HUDEP-2 (cell line): ENCODE results near the gene PTPN23.
A peak's percentile ranks its signal among the peaks of the same experiment; 100 is the strongest.

Source experiments
- DNase-seq, 76 experiments: peaks; one replicate each; lab custom pipeline; 2025; ENCODE audit not compliant: unreplicated experiment in 76 of 76; lab: John Stamatoyannopoulos, UW

PTPN23 gene

DNA sequence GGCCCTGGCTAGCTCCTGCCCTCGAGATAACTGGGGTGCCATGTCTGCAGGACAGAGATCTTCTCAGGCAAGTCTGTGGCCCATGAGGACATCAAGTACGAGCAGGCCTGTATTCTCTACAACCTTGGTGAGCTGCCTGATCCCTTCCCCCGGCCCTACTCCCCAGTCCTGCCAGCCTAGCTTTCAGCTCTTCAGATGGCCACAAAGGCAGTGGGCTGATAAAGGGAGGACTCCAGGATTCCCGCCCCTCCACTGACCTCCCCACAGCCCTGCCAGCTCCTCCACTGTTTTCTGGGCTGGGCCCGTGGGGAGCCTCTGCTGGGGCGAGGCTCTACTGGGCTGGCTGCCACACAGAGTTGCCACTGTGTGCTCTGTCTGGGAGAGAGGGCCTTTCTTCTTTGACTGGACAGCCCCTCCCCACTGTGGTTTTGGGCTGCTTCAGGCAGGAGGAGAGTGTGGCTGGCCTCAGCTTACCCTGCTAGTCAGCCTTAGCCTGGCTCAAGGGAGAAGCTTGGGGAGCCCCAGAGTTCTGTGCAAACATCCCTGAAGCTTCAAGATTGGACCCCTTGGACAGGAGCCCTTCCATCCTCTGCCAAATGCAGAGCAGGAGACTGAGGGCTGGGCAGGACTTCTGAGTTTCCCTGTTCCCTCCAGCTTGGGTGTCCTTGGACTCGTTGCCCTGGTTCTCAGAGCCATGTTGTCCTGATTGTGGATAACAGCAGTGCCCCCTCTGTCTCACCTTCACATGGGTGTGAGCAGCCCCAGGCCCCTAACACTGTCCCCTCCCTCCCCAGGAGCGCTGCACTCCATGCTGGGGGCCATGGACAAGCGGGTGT is 24.4 kb downstream of the PTPN23 start:
- DNase-seq: peak in 71 of 76 experiments; percentile 7 to 82 (median 59)

DNA sequence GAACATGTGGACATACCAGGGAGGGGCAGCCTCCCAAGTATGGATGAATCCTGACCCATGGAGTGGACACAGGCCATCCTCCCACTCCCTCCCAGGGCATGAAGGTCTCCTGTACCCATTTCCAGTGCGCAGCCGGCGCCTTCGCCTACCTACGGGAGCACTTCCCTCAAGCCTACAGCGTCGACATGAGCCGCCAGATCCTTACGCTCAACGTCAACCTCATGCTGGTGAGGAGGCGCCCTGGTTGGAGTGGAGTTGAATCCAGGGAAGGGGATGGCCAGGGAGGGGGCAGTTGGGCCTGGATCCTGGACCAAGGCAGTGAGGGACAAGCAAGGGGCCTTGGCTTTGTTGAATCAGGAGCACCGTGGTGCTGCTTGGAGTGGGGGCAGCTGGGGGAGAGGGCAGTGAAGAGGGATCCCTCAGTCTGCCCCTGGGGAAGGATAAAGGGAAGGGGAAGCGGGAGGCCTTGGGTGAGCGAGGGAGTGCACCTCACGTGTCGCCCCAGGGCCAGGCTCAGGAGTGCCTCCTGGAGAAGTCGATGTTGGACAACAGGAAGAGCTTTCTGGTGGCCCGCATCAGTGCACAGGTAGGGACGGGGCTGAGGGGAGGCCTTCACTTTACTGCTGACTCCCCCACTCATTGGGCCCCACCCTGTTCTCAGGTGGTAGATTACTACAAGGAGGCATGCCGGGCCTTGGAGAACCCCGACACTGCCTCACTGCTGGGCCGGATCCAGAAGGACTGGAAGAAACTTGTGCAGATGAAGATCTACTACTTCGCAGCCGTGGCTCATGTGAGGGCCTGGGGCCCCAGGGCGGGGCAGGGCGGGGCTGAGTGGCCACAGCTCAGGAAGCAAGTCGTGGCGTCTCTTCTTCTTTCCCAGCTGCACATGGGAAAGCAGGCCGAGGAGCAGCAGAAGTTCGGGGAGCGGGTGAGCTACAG is 25.3 kb downstream of the PTPN23 start:
- peak in 71 of 76 experiments; percentile 7 to 75 (median 50) for DNase-seq

DNA sequence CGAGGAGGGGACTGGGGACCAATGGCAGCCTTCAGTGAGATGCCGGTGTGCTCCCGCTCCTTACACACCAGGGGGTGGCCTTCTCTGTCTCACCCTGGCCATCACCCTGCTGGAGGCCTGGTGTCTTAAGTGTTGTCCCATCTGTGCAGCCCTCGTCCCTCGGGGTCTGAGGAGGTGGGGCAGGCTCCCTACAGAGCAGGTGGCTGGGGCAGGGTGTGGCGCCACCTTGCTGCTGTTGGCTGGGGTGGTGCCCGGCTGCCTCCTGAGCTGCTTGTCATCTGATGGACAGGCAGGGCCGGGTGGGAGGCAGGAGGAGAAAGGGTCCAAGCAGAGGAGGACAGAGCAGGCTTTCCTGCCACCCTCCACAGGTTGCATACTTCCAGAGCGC is 25.9 kb downstream of the PTPN23 start:
- peak in 26 of 76 experiments; percentile 10 to 55 (median 31) for DNase-seq

DNA sequence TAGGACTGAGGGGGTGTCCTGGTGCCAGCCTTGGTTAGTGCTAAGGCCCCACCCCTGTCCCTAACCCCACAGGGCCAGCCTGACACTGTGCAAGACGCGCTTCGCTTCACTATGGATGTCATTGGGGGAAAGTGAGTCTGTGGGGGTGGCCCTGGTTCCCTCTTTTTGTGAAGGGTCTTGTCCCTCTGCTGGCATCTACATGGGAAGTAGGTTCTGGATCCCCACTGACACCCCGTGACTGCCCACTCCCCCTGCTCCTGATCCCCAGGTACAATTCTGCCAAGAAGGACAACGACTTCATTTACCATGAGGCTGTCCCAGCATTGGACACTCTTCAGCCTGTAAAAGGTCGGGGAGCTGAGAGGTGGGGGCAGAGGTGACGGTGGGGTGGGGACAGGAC is 26.4 kb downstream of the PTPN23 start:
- no peak for DNase-seq

DNA sequence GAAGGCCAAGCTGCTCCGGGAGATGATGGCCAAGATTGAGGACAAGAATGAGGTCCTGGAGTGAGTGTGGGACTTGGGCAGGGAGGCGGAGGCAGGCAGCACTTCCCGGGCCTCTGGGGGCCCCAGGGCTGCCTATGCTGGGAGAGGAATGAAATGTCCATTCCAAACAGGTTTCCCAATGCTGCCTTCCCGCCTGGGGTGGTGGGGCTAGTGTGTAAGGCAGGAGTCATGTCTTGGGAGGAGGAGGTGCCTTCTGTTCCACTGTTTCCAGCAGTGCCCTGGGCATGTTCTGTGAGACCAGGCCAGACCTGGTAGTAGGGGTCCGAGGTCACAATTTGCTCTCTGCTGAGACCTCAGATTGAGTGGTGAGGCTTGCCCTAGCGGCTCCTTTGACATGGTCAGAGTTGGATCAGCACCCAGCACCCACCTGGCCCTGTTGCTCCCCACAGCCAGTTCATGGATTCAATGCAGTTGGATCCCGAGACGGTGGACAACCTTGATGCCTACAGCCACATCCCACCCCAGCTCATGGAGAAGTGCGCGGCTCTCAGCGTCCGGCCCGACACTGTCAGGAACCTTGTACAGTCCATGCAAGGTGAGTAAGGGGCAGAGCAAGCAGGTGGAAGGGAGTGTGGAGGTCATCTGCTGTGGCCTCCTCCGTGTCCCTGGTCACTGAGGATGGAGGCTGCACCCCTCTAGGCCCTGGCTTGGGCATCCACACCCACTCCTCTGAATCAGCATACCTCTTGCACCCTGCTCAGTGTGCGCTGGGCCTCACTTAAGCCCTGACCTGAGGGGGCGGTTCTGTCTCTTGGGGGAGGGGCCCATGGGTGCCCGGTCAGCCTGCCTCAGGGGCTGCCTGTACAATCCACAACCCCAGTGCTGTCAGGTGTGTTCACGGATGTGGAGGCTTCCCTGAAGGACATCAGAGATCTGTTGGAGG is 27.3 kb downstream of the PTPN23 start:
- DNase-seq: no peak

DNA sequence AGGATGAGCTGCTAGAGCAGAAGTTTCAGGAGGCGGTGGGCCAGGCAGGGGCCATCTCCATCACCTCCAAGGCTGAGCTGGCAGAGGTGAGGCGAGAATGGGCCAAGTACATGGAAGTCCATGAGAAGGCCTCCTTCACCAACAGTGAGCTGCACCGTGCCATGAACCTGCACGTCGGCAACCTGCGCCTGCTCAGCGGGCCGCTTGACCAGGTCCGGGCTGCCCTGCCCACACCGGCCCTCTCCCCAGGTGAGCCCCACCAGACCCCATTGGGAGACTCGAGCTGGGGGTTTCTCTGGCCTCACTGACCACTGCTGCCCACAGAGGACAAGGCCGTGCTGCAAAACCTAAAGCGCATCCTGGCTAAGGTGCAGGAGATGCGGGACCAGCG is 28.0 kb downstream of the PTPN23 start:
- DNase-seq: no peak

DNA sequence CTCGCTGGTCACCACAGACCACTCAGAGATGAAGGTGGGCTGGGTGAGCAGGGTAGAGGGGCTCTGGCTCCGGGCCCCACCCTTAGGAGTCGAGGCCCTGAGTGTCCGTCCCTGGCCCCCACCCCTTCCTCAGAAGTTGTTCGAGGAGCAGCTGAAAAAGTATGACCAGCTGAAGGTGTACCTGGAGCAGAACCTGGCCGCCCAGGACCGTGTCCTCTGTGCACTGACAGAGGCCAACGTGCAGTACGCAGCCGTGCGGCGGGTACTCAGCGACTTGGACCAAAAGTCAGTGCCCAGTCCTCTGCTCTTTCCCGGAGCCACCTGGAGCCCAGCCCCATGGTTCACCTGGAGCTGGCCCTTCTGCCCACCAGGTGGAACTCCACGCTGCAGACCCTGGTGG is 28.5 kb downstream of the PTPN23 start:
- no peak for DNase-seq

DNA sequence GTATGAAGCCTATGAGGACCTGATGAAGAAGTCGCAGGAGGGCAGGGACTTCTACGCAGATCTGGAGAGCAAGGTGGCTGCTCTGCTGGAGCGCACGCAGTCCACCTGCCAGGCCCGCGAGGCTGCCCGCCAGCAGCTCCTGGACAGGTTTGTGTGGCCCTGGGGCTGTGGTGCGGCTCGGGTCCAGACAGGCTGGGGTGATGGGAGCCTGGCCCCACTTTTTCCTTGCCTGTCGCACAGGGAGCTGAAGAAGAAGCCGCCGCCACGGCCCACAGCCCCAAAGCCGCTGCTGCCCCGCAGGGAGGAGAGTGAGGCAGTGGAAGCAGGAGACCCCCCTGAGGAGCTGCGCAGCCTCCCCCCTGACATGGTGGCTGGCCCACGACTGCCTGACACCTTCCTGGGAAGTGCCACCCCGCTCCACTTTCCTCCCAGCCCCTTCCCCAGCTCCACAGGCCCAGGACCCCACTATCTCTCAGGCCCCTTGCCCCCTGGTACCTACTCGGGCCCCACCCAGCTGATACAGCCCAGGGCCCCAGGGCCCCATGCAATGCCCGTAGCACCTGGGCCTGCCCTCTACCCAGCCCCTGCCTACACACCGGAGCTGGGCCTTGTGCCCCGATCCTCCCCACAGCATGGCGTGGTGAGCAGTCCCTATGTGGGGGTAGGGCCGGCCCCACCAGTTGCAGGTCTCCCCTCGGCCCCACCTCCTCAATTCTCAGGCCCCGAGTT is 29.0 kb downstream of the PTPN23 start:
- no peak for DNase-seq

DNA sequence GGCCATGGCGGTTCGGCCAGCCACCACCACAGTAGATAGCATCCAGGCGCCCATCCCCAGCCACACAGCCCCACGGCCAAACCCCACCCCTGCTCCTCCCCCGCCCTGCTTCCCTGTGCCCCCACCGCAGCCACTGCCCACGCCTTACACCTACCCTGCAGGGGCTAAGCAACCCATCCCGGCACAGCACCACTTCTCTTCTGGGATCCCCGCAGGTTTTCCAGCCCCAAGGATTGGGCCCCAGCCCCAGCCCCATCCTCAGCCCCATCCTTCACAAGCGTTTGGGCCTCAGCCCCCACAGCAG is 29.5 kb downstream of the PTPN23 start:
- no peak for DNase-seq

DNA sequence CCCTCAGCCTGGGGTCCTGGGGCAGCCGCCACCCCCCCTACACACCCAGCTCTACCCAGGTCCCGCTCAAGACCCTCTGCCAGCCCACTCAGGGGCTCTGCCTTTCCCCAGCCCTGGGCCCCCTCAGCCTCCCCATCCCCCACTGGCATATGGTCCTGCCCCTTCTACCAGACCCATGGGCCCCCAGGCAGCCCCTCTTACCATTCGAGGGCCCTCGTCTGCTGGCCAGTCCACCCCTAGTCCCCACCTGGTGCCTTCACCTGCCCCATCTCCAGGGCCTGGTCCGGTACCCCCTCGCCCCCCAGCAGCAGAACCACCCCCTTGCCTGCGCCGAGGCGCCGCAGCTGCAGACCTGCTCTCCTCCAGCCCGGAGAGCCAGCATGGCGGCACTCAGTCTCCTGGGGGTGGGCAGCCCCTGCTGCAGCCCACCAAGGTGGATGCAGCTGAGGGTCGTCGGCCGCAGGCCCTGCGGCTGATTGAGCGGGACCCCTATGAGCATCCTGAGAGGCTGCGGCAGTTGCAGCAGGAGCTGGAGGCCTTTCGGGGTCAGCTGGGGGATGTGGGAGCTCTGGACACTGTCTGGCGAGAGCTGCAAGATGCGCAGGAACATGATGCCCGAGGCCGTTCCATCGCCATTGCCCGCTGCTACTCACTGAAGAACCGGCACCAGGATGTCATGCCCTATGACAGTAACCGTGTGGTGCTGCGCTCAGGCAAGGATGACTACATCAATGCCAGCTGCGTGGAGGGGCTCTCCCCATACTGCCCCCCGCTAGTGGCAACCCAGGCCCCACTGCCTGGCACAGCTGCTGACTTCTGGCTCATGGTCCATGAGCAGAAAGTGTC is 30.2 kb downstream of the PTPN23 start:
- no peak for DNase-seq

DNA sequence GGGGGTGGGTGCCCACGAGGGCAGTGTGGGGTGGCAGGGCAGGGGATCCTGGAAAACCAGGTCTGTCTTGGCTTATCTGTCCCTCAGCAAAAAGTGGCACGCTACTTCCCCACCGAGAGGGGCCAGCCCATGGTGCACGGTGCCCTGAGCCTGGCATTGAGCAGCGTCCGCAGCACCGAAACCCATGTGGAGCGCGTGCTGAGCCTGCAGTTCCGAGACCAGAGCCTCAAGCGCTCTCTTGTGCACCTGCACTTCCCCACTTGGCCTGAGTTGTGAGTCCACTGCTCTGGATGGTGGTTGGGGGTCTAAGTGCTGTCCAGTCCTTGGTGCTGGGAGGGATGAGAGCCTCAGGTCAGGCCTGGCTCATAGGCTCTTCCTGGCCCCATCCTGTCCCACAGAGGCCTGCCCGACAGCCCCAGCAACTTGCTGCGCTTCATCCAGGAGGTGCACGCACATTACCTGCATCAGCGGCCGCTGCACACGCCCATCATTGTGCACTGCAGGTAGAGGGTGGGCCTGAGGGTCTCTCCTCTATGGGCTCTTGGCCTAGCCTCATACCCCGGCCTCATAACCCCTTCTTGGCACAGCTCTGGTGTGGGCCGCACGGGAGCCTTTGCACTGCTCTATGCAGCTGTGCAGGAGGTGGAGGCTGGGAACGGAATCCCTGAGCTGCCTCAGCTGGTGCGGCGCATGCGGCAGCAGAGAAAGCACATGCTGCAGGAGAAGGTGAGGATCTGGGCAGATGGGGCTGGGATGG is 31.1 kb downstream of the PTPN23 start:
- no peak for DNase-seq

DNA sequence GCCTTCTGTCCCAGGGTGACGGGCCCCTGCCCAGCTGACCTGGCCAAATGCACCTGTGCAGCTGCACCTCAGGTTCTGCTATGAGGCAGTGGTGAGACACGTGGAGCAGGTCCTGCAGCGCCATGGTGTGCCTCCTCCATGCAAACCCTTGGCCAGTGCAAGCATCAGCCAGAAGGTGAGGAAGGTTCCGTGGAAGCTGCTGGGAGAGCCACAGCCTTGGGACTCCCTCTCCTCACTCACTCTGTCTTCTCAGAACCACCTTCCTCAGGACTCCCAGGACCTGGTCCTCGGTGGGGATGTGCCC is 31.6 kb downstream of the PTPN23 start:
- no peak for DNase-seq

DNA sequence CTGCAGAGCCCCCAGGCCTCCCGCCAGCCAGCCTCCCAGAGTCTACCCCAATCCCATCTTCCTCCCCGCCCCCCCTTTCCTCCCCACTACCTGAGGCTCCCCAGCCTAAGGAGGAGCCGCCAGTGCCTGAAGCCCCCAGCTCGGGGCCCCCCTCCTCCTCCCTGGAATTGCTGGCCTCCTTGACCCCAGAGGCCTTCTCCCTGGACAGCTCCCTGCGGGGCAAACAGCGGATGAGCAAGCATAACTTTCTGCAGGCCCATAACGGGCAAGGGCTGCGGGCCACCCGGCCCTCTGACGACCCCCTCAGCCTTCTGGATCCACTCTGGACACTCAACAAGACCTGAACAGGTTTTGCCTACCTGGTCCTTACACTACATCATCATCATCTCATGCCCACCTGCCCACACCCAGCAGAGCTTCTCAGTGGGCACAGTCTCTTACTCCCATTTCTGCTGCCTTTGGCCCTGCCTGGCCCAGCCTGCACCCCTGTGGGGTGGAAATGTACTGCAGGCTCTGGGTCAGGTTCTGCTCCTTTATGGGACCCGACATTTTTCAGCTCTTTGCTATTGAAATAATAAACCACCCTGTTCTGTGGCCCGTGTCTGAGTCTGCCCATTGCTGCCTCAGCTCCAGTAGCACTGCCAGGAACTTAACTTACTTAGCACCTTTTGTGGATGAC is 32.2 kb downstream of the PTPN23 start:
- no peak for DNase-seq

DNA sequence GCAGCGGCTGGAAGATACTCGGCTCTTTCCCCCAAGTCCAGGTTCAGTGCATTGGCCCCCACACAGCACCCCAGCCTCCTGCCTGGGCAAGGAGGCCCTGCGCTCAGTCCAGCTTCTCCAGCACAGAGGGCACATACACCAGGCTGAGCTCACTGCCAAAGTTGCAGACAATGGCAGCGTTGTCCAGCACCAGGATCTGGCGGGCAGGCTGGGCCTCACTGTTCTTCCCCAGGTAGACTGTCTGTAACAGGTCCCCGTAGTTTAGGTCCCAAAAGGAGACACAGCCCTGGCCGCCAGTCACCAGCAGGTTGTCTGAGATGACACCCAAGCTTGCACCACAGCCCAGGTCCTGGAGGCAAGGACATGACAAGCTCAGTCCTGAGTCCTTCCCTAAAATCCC is 32.9 kb downstream of the PTPN23 start:
- DNase-seq: no peak

DNA sequence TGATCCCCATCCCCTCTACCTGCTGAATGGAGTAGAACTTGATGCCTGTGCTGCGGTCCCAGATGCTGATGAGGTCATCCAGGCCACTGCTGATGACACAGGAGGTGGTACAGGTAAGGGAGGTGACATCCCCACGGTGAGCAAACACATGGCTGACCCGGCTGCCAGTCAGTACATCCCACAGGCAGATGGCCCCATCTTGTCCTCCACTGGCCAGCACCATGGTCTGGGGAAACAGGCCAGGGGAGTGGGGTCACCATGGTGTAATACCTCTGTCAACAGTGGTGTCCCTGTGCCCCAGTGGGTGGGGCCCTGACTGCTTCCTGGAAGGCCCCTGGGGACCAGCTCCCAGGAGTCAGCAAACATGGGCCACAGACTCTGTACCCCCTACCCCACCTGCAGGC is 33.3 kb downstream of the PTPN23 start:
- no peak for DNase-seq

DNA sequence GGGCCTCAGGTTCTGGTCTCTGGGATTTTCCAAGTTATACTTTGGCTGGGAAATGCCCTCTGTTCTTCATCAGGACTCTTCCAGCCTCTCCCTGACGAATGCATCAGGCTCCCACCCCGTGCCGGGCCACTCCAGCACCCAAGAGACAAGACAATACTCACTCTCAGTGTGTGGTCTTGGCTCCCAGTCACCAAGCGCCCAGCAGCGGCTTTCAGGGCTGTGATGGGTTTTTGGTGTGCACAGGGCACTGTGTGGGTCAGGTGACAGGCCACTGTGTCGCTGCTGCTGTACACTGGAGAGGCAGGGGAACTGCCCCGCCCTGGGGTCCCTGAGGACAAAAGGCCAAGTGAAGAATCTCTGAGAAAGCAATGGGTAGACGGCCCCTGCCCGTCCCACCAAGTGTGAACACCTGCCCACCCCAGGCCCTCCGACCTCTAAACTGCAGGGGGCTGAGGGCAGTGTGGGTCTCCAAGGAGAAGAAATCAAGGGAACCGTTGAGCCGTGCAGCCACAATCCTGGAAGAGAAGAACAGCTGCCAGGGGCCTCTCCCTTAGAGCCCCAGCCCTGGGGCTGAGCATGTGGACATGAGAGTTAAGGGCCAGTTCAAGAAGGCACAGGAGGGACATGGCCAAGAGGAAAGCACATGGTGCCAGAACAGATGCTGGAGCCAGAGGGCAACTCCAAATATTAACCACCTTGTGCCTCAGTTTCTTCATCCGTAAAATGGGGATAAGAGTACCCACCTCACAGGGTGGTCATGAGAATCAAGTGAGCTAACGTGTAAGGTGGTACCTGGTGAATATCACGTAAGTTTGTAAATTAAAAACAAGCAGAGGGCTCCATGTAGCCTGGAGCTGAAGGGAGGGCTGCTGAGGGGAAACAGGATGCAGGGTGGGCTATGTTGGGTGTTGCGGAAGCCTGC is 34.1 kb downstream of the PTPN23 start:
- DNase-seq: no peak

DNA sequence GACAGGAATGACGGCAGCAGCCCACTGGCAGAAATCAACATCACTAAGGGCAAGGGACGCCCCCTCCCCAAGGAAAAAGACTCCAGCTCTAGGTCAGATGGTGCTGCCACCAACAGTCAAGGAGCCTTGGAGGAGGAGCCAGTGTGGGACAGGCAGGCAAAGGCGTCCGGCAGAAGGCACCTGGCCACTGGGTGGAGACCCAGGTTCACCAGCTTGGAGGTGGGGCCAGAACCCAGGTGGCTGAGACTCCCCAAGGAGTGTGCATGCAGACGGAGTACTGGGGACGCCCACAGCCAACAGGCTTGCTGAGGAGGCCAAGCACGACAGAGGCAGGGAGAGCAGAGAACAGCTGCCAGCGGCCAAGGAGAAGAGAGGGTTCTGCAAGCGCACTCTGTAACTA is 35.2 kb downstream of the PTPN23 start:
- no peak for DNase-seq
